Ishikawa (cell line): ENCODE data around the gene MEIS1.

Experiments used
- CREB1 ChIP-seq: IDR thresholded peaks from 2 replicates; pipeline ENCODE4 v1.6.1; 2012; ENCODE audit warnings: low read depth
- EGR1 ChIP-seq: IDR thresholded peaks from 2 replicates; pipeline ENCODE4 v1.6.1; 2012
- TAF1 ChIP-seq: IDR thresholded peaks from 2 replicates; pipeline ENCODE4 v1.6.1; 2012; ENCODE audit warnings: low read depth, mild to moderate bottlenecking

- no peak for TF ChIP-seq TAF1
- no peak for TF ChIP-seq CREB1
- TF ChIP-seq EGR1 = no peak
These were observed 101.4 kb downstream of the MEIS1 start for GRCh38 chr2:66536290-66536673.
